ENCODE results near the gene MYO9A.

DNA sequence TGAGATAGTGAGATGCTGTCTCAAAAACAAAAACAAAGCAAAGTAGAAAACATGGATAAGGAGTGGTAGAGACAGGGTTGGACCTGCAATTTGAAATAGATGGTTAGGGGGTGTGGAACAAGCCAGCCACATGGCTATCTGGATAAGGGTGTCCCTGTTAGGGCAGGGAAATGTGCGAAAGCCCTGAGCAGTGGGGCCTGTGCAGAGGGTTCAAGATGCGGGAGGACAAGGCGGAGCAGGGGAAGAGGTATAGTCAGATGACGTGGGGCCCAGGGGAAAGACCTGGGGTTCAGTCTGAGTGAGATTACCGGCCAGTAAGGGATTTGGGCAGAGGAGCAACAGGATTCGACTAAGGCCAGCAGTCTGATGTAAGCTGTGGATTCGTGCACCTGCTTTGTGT lies 326.0 kb downstream of the MYO9A start:
- TF ChIP-seq CTCF (conservative IDR thresholded peaks at IDR 0.05) = no peak
- TF ChIP-seq ZFX (IDR thresholded peaks at IDR 0.05) = no peak
